Gastroesophageal sphincter (tissue), 3 donors: ENCODE data around the gene KL.

ENCODE experiments used
- CTCF ChIP-seq, 4 experiments: fragments of 200-600 bp in 2 of 4; fragments of 450-650 bp in 2 of 4; sonication (generic) in 1 of 4; IDR thresholded peaks; one replicate each; pipeline ENCODE4 v1.5.1; 2017 to 2019; ENCODE audit warnings: antibody characterized with exemption in 4 of 4, mild to moderate bottlenecking in 2 of 4, moderate library complexity in 2 of 4
- POLR2A ChIP-seq, 2 donors: fragments of 450-650 bp; IDR thresholded peaks; one replicate each; pipeline ENCODE4 v1.6.1; 2017; ENCODE audit warnings: antibody characterized with exemption in 2 of 2, mild to moderate bottlenecking in 2 of 2, moderate library complexity in 1 of 2

- TF ChIP-seq POLR2A (IDR thresholded peaks at IDR 0.05) (no peak), CTCF (IDR thresholded peaks at IDR 0.05) (no peak)
Measured at GRCh38 chr13:33066329-33066728, 50.1 kb downstream of the KL start.
